ENCODE measurements around the gene SHROOM3.

Gene SHROOM3

GRCh38 chr4:76690906-76691275 lies 255.9 kb downstream of the SHROOM3 start:
- no peak for DNase-seq (ENCODE audit: low read depth)
- TF ChIP-seq POLR2A (IDR thresholded peaks at IDR 0.05; ENCODE audit: extremely low read depth, insufficient read length): no peak
- no peak for TF ChIP-seq CTCF (IDR thresholded peaks at IDR 0.05; ENCODE audit: low read depth, low read length)
- no peak for TF ChIP-seq MAX (IDR thresholded peaks at IDR 0.05; ENCODE audit: low read depth, low read length)
- TF ChIP-seq MYC (IDR thresholded peaks at IDR 0.05; ENCODE audit: low read depth, low read length): no peak
- H3K4me3 ChIP-seq (ENCODE audit: low read depth, low read length): no peak overlapping the region

- no peak overlapping the region for H3K4me3 ChIP-seq (ENCODE audit: low read depth, low read length)
- DNase-seq (ENCODE audit: low read depth): no peak
- TF ChIP-seq MYC (IDR thresholded peaks at IDR 0.05; ENCODE audit: low read depth, low read length) (no peak), POLR2A (IDR thresholded peaks at IDR 0.05; ENCODE audit: extremely low read depth, insufficient read length) (no peak), CTCF (IDR thresholded peaks at IDR 0.05; ENCODE audit: low read depth, low read length) (no peak), MAX (IDR thresholded peaks at IDR 0.05; ENCODE audit: low read depth, low read length) (no peak)
Measured at GRCh38 chr4:76691807-76692582, 257.0 kb downstream of the SHROOM3 start.

GRCh38 chr4:76692761-76693160 lies 257.7 kb downstream of the SHROOM3 start:
- no peak overlapping the region for H3K4me3 ChIP-seq (ENCODE audit: low read depth, low read length)
- TF ChIP-seq CTCF (IDR thresholded peaks at IDR 0.05; ENCODE audit: low read depth, low read length) (no peak), MYC (IDR thresholded peaks at IDR 0.05; ENCODE audit: low read depth, low read length) (no peak), POLR2A (IDR thresholded peaks at IDR 0.05; ENCODE audit: extremely low read depth, insufficient read length) (no peak), MAX (IDR thresholded peaks at IDR 0.05; ENCODE audit: low read depth, low read length) (no peak)
- no peak for DNase-seq (ENCODE audit: low read depth)

- DNase-seq (ENCODE audit: low read depth): no peak
- no peak overlapping the region for H3K4me3 ChIP-seq (ENCODE audit: low read depth, low read length)
- TF ChIP-seq POLR2A (IDR thresholded peaks at IDR 0.05; ENCODE audit: extremely low read depth, insufficient read length): no peak
- no peak for TF ChIP-seq MAX (IDR thresholded peaks at IDR 0.05; ENCODE audit: low read depth, low read length)
- TF ChIP-seq CTCF (IDR thresholded peaks at IDR 0.05; ENCODE audit: low read depth, low read length): no peak
- TF ChIP-seq MYC (IDR thresholded peaks at IDR 0.05; ENCODE audit: low read depth, low read length): no peak
Measured at GRCh38 chr4:76694056-76694455, 259.0 kb downstream of the SHROOM3 start.

- no peak for DNase-seq (ENCODE audit: low read depth)
- TF ChIP-seq POLR2A (IDR thresholded peaks at IDR 0.05; ENCODE audit: extremely low read depth, insufficient read length) (no peak), MAX (IDR thresholded peaks at IDR 0.05; ENCODE audit: low read depth, low read length) (no peak), CTCF (IDR thresholded peaks at IDR 0.05; ENCODE audit: low read depth, low read length) (no peak), MYC (IDR thresholded peaks at IDR 0.05; ENCODE audit: low read depth, low read length) (no peak)
- no peak overlapping the region for H3K4me3 ChIP-seq (ENCODE audit: low read depth, low read length)
Measured at GRCh38 chr4:76696109-76696508, 261.1 kb downstream of the SHROOM3 start.

Measured in NB4 (cell line).